ENCODE data around the gene IPO11. TPM values are rescaled to one million over a fixed set of nuclear protein-coding genes. Genes with fewer than 3 reads are reported as not detected.
"Not testable (repeated sequence)": the region's sequence is repeated elsewhere in the genome, so short reads cannot be mapped to it uniquely, and the experiment has no call there.

Gene IPO11
- total RNA-seq, 1 donor from 2014 or later = 30.3 TPM

DNA sequence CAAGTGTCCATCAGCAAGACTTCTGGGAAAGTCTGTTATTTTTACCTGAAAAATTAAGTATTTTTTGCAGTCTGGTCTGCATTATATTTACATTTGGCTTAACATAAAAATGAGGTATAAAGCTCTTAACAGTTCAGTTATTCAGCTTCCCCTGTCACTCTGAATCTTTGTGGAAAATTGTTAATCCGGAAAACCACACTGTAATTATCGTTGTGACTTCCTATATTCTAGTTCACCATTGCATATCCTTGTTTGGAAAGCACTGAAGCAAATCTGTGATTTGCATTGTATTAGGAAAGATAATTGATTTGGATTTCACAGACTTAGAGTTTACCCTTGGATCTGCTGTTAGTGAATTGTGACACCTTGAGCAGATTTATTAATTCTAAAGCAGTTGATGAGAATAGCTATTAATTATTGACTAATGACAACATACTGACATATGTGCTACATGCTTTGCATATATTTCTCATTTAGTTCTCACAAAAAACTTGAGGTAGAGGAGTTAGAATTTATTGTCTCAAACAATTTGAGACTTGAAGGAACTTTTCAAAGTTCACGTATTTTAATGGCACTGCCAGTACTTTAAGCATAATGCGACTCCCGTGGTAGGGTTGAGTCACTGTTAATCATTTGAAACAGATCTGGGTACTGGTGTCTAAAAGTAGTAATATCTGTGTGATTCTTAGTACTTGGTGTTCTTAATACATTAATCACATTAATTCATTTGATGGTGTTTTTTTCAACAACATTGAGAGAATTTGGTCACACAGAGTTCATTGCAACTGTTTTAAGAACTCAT is 94.3 kb downstream of the IPO11 start:
- Histone ChIP-seq H3K27me3 (ENCODE audit: control insufficient read depth in 3 of 3, insufficient read depth in 3 of 3, low read length in 3 of 3) (no peaks in the 10 kb centered on the region), H3K9ac (ENCODE audit: low read depth in 1 of 3, low read length in 3 of 3) (no peak overlapping the region), H3K9me3 (ENCODE audit: control insufficient read depth in 3 of 3, low read length in 3 of 3) (no peaks in the 10 kb centered on the region), H3K27ac (ENCODE audit: low read depth, low read length) (no peak overlapping the region), H3K4me1 (ENCODE audit: control insufficient read depth in 3 of 3, insufficient read depth in 3 of 3, low read length in 3 of 3) (no peaks in the 10 kb centered on the region), H3K4me3 (ENCODE audit: low read length in 3 of 3) (no peak overlapping the region), H3K36me3 (ENCODE audit: control insufficient read depth in 3 of 3, insufficient read depth in 3 of 3, low read length in 3 of 3) (peaks cover 0 to 4% (median 0%) of the 10 kb centered on the region in 3 donors)

DNA sequence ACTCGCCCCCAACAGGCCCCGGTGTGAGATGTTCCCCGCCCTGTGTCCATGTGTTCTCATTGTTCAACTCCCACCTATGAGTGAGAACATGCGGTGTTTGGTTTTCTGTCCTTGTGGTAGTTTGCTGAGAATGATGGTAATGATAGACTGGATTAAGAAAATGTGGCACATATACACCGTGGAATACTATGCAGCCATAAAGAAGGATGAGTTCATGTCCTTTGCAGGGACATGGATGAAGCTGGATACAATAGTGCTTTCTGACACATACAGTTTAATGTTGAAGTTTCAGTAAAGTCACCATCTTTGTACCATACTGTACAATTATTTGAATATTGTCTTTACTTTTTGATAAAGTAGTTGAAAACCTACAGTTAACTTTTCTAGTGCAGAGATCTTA is 96.2 kb downstream of the IPO11 start:
- H3K36me3 ChIP-seq (ENCODE audit: control insufficient read depth in 3 of 3, insufficient read depth in 3 of 3, low read length in 3 of 3); H3K4me1 ChIP-seq (ENCODE audit: control insufficient read depth in 3 of 3, insufficient read depth in 3 of 3, low read length in 3 of 3); H3K9me3 ChIP-seq (ENCODE audit: control insufficient read depth in 3 of 3, low read length in 3 of 3); H3K9ac ChIP-seq (ENCODE audit: low read depth in 1 of 3, low read length in 3 of 3); H3K27me3 ChIP-seq (ENCODE audit: control insufficient read depth in 3 of 3, insufficient read depth in 3 of 3, low read length in 3 of 3); H3K27ac ChIP-seq (ENCODE audit: low read depth, low read length); H3K4me3 ChIP-seq (ENCODE audit: low read length in 3 of 3): not testable (repeated sequence)

DNA sequence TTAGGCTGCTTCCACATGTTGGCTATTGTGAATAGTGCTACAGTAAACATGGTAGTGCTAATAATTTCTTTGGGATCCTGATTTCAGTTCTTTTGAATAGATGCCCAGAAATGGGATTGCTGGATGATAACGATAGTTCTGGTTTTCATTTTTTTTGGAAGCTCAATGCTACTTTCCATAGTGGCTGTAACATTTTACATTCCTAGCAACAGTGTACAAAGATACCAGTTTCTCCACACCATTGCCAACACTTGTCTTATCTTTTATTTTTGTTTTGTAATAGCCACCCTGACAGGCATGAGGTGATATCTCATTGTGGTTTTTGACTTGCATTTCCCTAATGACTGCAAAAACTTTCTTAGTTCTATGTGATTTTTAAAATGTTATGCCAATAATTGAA is 97.2 kb downstream of the IPO11 start:
- Histone ChIP-seq H3K4me3 (ENCODE audit: low read length in 3 of 3) (no peak overlapping the region), H3K9me3 (ENCODE audit: control insufficient read depth in 3 of 3, low read length in 3 of 3) (no peaks in the 10 kb centered on the region), H3K36me3 (ENCODE audit: control insufficient read depth in 3 of 3, insufficient read depth in 3 of 3, low read length in 3 of 3) (peaks cover 0 to 4% (median 0%) of the 10 kb centered on the region in 3 donors), H3K27me3 (ENCODE audit: control insufficient read depth in 3 of 3, insufficient read depth in 3 of 3, low read length in 3 of 3) (no peaks in the 10 kb centered on the region), H3K4me1 (ENCODE audit: control insufficient read depth in 3 of 3, insufficient read depth in 3 of 3, low read length in 3 of 3) (no peaks in the 10 kb centered on the region), H3K9ac (ENCODE audit: low read depth in 1 of 3, low read length in 3 of 3) (no peak overlapping the region), H3K27ac (ENCODE audit: low read depth, low read length) (no peak overlapping the region)

DNA sequence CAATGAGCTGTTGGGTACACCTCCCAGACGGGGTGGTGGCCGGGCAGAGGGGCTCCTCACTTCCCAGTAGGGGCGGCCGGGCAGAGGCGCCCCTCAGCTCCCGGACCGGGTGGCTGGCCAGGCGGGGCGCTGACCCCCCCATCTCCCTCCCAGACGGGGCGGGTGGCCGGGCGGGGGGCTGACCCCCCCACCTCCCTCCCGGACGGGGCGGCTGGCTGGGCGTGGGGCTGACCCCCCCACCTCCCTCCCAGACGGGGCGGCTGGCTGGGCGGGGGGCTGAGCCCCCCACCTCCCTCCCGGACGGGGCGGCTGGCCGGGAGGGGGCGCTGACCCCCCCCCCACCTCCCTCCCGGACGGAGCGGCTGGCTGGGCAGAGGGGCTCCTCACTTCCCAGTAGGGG is 100.5 kb downstream of the IPO11 start:
- not testable (repeated sequence) for H3K27ac ChIP-seq (ENCODE audit: low read depth, low read length); H3K27me3 ChIP-seq (ENCODE audit: control insufficient read depth in 3 of 3, insufficient read depth in 3 of 3, low read length in 3 of 3); H3K9me3 ChIP-seq (ENCODE audit: control insufficient read depth in 3 of 3, low read length in 3 of 3); H3K36me3 ChIP-seq (ENCODE audit: control insufficient read depth in 3 of 3, insufficient read depth in 3 of 3, low read length in 3 of 3); H3K4me1 ChIP-seq (ENCODE audit: control insufficient read depth in 3 of 3, insufficient read depth in 3 of 3, low read length in 3 of 3); H3K4me3 ChIP-seq (ENCODE audit: low read length in 3 of 3); H3K9ac ChIP-seq (ENCODE audit: low read depth in 1 of 3, low read length in 3 of 3)

DNA sequence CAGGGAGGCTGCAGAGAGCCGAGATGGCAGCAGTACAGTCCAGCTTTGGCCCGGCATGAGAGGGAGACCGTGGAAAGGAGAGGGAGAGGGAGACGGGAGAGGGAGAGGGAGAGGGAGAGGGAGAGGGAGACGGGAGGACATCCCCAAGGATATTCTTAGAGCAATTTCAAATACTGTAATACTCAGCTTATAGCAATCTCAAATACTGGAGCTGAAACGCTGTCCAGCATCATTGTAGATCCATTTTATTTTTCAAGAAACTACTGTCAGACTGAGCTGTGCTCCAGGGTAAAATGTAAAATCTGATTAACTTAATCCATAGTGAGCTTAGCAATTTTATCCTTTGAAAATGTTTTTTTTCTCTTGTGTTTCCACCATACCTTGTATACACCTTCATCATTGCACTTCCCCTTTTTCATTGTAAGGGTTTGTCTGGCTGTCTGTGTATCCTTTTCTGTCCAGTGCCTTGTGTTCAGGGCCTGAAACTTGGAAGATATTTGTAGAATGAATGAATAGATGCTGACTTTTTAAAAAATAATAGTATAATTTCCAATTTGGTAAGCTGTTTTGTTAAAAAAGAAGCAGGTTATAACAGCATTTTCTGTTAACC is 102.1 kb downstream of the IPO11 start:
- Histone ChIP-seq H3K9ac (ENCODE audit: low read depth in 1 of 3, low read length in 3 of 3) (no peak overlapping the region), H3K4me3 (ENCODE audit: low read length in 3 of 3) (no peak overlapping the region), H3K9me3 (ENCODE audit: control insufficient read depth in 3 of 3, low read length in 3 of 3) (no peaks in the 10 kb centered on the region), H3K27ac (ENCODE audit: low read depth, low read length) (no peak overlapping the region), H3K27me3 (ENCODE audit: control insufficient read depth in 3 of 3, insufficient read depth in 3 of 3, low read length in 3 of 3) (no peaks in the 10 kb centered on the region), H3K36me3 (ENCODE audit: control insufficient read depth in 3 of 3, insufficient read depth in 3 of 3, low read length in 3 of 3) (peaks cover 0 to 5% (median 0%) of the 10 kb centered on the region in 3 donors), H3K4me1 (ENCODE audit: control insufficient read depth in 3 of 3, insufficient read depth in 3 of 3, low read length in 3 of 3) (no peaks in the 10 kb centered on the region)

DNA sequence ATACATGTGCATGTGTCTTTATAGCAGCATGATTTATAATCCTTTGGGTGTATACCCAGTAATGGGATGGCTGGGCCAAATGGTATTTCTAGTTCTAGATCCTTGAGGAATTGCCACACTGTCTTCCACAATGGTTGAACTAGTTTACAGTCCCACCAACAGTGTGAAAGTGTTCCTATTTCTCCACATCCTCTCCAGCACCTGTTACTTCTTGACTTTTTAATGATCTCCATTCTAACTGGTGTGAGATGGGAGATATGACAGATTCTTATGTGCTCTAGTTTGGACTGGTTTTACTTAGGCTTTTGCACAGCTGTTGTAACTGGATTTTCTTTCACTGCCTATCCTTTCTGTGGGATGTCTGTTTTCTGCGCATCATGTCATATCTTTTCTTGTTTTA is 108.2 kb downstream of the IPO11 start:
- not testable (repeated sequence) for H3K36me3 ChIP-seq (ENCODE audit: control insufficient read depth in 3 of 3, insufficient read depth in 3 of 3, low read length in 3 of 3); H3K4me1 ChIP-seq (ENCODE audit: control insufficient read depth in 3 of 3, insufficient read depth in 3 of 3, low read length in 3 of 3); H3K4me3 ChIP-seq (ENCODE audit: low read length in 3 of 3); H3K9me3 ChIP-seq (ENCODE audit: control insufficient read depth in 3 of 3, low read length in 3 of 3); H3K9ac ChIP-seq (ENCODE audit: low read depth in 1 of 3, low read length in 3 of 3); H3K27me3 ChIP-seq (ENCODE audit: control insufficient read depth in 3 of 3, insufficient read depth in 3 of 3, low read length in 3 of 3); H3K27ac ChIP-seq (ENCODE audit: low read depth, low read length)

DNA sequence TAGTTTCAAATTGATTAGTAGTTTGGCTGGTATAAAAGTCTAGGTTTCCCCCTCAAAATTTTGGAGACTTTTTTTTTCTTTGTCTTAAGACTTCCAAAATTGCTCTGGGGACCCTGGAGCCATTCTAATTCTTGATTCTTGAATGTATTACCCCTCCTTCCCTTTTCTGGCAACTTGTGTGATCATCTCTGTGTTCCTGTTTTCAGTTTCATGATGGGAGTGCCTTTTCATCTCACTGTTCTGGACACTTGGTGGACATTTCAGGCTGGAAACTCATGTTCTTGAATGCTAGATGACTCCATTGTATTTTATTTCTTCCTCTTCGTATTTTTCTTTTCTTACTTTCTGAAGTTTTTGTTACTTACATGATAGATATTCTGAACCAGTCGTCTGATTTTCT is 108.8 kb downstream of the IPO11 start:
- H3K36me3 ChIP-seq (ENCODE audit: control insufficient read depth in 3 of 3, insufficient read depth in 3 of 3, low read length in 3 of 3) = peaks cover 0 to 6% (median 0%) of the 10 kb centered on the region in 3 donors

DNA sequence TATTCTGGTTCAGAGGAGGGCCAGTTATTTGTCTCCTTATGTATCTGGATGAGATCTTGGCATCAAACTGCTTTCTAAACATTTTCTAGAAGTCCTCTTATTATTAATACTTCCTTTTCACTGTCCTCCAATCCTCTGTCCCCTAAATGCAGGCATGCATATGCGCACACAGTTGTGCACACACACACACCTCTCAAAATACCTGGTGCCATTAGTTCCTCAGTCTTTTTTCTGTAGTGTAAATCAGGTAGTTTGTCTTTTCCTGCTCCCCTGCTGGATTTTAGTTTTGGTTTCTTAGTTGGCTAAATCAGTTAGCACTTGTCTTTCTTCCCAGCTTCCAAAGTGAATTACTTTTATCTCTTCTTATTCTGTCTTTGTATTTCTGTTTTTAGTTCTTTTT is 110.2 kb downstream of the IPO11 start:
- no peak overlapping the region for H3K27ac ChIP-seq (ENCODE audit: low read depth, low read length)

More for the DNA sequence above, 108.8 kb downstream of the IPO11 start:
- Histone ChIP-seq H3K9ac (ENCODE audit: low read depth in 1 of 3, low read length in 3 of 3) (no peak overlapping the region), H3K27me3 (ENCODE audit: control insufficient read depth in 3 of 3, insufficient read depth in 3 of 3, low read length in 3 of 3) (no peaks in the 10 kb centered on the region), H3K4me1 (ENCODE audit: control insufficient read depth in 3 of 3, insufficient read depth in 3 of 3, low read length in 3 of 3) (no peaks in the 10 kb centered on the region), H3K4me3 (ENCODE audit: low read length in 3 of 3) (no peak overlapping the region), H3K9me3 (ENCODE audit: control insufficient read depth in 3 of 3, low read length in 3 of 3) (no peaks in the 10 kb centered on the region), H3K27ac (ENCODE audit: low read depth, low read length) (no peak overlapping the region)

DNA sequence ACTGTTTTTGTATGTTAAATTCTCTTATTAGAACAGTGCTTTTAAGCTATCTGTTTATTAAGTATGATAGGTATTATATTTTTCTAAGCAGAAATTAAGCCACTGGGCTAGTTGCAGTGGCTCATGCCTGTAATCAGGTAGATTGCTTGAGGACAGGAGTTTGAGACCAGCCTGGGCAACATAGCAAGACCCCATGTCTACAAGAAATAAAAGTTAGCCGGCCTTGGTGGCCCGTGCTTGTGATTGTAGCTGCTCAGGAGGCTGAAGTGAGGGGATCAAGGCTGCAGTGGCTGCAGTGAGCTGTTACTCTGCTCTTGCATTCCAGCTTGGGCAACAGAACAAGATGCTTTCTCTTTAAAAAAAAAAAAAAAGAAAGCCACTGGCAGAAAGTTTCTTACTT is 121.0 kb downstream of the IPO11 start:
- Histone ChIP-seq H3K4me3 (ENCODE audit: low read length in 3 of 3) (no peak overlapping the region), H3K36me3 (ENCODE audit: control insufficient read depth in 3 of 3, insufficient read depth in 3 of 3, low read length in 3 of 3) (peaks cover 3 to 14% (median 12%) of the 10 kb centered on the region in 3 donors), H3K9ac (ENCODE audit: low read depth in 1 of 3, low read length in 3 of 3) (no peak overlapping the region), H3K27me3 (ENCODE audit: control insufficient read depth in 3 of 3, insufficient read depth in 3 of 3, low read length in 3 of 3) (no peaks in the 10 kb centered on the region), H3K9me3 (ENCODE audit: control insufficient read depth in 3 of 3, low read length in 3 of 3) (no peaks in the 10 kb centered on the region), H3K4me1 (ENCODE audit: control insufficient read depth in 3 of 3, insufficient read depth in 3 of 3, low read length in 3 of 3) (no peaks in the 10 kb centered on the region), H3K27ac (ENCODE audit: low read depth, low read length) (no peak overlapping the region)

More for the DNA sequence above, 110.2 kb downstream of the IPO11 start:
- Histone ChIP-seq H3K9me3 (ENCODE audit: control insufficient read depth in 3 of 3, low read length in 3 of 3) (no peaks in the 10 kb centered on the region), H3K4me1 (ENCODE audit: control insufficient read depth in 3 of 3, insufficient read depth in 3 of 3, low read length in 3 of 3) (no peaks in the 10 kb centered on the region), H3K36me3 (ENCODE audit: control insufficient read depth in 3 of 3, insufficient read depth in 3 of 3, low read length in 3 of 3) (peaks cover 0 to 4% (median 0%) of the 10 kb centered on the region in 3 donors), H3K27me3 (ENCODE audit: control insufficient read depth in 3 of 3, insufficient read depth in 3 of 3, low read length in 3 of 3) (no peaks in the 10 kb centered on the region), H3K9ac (ENCODE audit: low read depth in 1 of 3, low read length in 3 of 3) (no peak overlapping the region), H3K4me3 (ENCODE audit: low read length in 3 of 3) (no peak overlapping the region)

DNA sequence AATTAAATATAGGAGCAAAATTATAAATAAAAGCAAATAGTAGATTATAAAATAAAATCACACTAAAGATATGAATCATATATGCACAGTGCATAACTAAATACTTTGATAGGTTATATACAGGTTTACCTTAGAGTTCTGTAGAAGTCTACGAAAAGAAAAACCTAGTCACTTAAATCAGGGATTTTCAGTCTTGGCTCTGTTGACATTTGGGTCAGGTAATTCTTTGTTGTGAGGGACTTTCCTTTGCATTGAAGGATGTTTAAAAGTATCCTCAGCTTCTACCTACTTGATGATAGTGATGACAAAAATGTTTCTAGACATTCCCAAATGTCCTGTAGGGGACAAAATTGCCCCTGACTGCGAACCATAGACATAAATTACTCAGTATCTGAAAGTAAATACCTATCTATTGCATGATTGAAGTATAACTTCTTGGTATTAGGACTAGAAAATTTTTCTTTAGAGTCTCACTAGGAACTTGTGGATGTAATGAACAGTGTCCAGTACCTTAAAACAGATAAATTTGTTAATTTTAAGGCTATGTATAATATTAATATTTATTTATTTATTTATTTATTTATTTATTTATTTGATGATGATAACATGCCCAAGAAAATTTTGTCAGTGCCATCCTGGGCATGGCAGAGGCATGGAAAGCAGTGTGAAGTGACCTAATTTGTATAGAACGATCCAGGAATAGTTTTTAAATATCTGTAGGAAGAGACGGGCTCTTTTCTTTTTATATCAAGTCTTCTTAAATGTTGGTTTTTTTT is 122.1 kb downstream of the IPO11 start:
- Histone ChIP-seq H3K36me3 (ENCODE audit: control insufficient read depth in 3 of 3, insufficient read depth in 3 of 3, low read length in 3 of 3) (peaks cover 3 to 14% (median 12%) of the 10 kb centered on the region in 3 donors), H3K9ac (ENCODE audit: low read depth in 1 of 3, low read length in 3 of 3) (no peak overlapping the region), H3K27me3 (ENCODE audit: control insufficient read depth in 3 of 3, insufficient read depth in 3 of 3, low read length in 3 of 3) (no peaks in the 10 kb centered on the region), H3K4me3 (ENCODE audit: low read length in 3 of 3) (no peak overlapping the region), H3K4me1 (ENCODE audit: control insufficient read depth in 3 of 3, insufficient read depth in 3 of 3, low read length in 3 of 3) (no peaks in the 10 kb centered on the region), H3K27ac (ENCODE audit: low read depth, low read length) (no peak overlapping the region), H3K9me3 (ENCODE audit: control insufficient read depth in 3 of 3, low read length in 3 of 3) (no peaks in the 10 kb centered on the region)
